Measurements from ENCODE around the gene MRAP2. TPM values are rescaled to one million over a fixed set of nuclear protein-coding genes. Genes with fewer than 3 reads are reported as not detected.

The MRAP2 gene
- polyA plus RNA-seq, 1 donor from 2014 or later, result 1.0 TPM

DNA sequence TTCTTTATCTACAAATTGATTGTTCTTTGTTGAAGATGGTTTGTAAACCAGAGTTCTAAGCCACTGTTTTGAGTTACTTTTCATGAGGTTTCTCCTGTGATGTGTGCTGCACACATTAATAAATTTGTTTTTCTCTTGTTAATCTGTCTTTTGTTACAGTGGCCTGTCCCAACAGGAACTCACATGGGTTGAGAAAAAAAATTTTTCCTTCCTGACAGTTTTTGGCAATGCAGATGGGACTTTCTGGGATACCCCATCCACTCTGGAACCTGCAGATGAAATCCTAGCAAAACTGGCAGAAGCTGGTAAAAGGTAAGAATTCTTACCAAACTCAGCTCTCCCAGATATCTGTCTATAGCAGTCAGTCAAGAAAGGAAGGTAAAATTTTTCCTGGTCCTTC is 105.7 kb downstream of the MRAP2 start:
- Histone ChIP-seq H3K4me2 (ENCODE audit: low read length) (no peak overlapping the region), H3K9me2 (ENCODE audit: insufficient read depth, low read length) (no peaks in the 10 kb centered on the region)

More for the DNA sequence above, 105.7 kb downstream of the MRAP2 start:
- no peak overlapping the region for H3K4me3 ChIP-seq (ENCODE audit: low read length)
- no peaks in the 10 kb centered on the region for H3K27me3 ChIP-seq (ENCODE audit: insufficient read depth, low read depth, low read length)
- H3K27ac ChIP-seq (ENCODE audit: low read length), result no peak overlapping the region
- H4K20me1 ChIP-seq (ENCODE audit: insufficient read depth), result no peaks in the 10 kb centered on the region
- no peak overlapping the region for H3K9ac ChIP-seq (ENCODE audit: low read length)
- H3K9me3 ChIP-seq (ENCODE audit: low read length), result no peaks in the 10 kb centered on the region
- peaks cover 4% of the 10 kb centered on the region for H3K36me3 ChIP-seq (ENCODE audit: insufficient read depth, low read length)
- no peak overlapping the region for H2AFZ ChIP-seq (ENCODE audit: low read depth, low read length)
- H3F3A ChIP-seq (ENCODE audit: insufficient read depth, low read length, poor library complexity, severe bottlenecking), result no peaks in the 10 kb centered on the region
- H3K79me2 ChIP-seq (replicated peaks; ENCODE audit: insufficient read depth, low read length), result no peaks in the 10 kb centered on the region
- TF ChIP-seq, protein P1, sequence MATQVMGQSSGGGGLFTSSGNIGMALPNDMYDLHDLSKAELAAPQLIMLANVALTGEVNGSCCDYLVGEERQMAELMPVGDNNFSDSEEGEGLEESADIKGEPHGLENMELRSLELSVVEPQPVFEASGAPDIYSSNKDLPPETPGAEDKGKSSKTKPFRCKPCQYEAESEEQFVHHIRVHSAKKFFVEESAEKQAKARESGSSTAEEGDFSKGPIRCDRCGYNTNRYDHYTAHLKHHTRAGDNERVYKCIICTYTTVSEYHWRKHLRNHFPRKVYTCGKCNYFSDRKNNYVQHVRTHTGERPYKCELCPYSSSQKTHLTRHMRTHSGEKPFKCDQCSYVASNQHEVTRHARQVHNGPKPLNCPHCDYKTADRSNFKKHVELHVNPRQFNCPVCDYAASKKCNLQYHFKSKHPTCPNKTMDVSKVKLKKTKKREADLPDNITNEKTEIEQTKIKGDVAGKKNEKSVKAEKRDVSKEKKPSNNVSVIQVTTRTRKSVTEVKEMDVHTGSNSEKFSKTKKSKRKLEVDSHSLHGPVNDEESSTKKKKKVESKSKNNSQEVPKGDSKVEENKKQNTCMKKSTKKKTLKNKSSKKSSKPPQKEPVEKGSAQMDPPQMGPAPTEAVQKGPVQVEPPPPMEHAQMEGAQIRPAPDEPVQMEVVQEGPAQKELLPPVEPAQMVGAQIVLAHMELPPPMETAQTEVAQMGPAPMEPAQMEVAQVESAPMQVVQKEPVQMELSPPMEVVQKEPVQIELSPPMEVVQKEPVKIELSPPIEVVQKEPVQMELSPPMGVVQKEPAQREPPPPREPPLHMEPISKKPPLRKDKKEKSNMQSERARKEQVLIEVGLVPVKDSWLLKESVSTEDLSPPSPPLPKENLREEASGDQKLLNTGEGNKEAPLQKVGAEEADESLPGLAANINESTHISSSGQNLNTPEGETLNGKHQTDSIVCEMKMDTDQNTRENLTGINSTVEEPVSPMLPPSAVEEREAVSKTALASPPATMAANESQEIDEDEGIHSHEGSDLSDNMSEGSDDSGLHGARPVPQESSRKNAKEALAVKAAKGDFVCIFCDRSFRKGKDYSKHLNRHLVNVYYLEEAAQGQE (IDR thresholded peaks at IDR 0.05; ENCODE audit: borderline replicate concordance), result no peak
- TF ChIP-seq SMC3 (conservative IDR thresholded peaks at IDR 0.05; ENCODE audit: poor library complexity) (no peak), EZH2 (IDR thresholded peaks at IDR 0.05; ENCODE audit: borderline replicate concordance, insufficient read depth, low read length, poor library complexity, severe bottlenecking) (no peak), EP300 (conservative IDR thresholded peaks at IDR 0.05; ENCODE audit: poor library complexity, severe bottlenecking) (no peak), POLR2AphosphoS5 (IDR thresholded peaks at IDR 0.05) (no peak), MXI1 (conservative IDR thresholded peaks at IDR 0.05; ENCODE audit: poor library complexity, severe bottlenecking) (no peak), TAF1 (IDR thresholded peaks at IDR 0.05; ENCODE audit: low read depth) (no peak), RAD21 (conservative IDR thresholded peaks at IDR 0.05) (no peak)
- TF ChIP-seq, protein P2, sequence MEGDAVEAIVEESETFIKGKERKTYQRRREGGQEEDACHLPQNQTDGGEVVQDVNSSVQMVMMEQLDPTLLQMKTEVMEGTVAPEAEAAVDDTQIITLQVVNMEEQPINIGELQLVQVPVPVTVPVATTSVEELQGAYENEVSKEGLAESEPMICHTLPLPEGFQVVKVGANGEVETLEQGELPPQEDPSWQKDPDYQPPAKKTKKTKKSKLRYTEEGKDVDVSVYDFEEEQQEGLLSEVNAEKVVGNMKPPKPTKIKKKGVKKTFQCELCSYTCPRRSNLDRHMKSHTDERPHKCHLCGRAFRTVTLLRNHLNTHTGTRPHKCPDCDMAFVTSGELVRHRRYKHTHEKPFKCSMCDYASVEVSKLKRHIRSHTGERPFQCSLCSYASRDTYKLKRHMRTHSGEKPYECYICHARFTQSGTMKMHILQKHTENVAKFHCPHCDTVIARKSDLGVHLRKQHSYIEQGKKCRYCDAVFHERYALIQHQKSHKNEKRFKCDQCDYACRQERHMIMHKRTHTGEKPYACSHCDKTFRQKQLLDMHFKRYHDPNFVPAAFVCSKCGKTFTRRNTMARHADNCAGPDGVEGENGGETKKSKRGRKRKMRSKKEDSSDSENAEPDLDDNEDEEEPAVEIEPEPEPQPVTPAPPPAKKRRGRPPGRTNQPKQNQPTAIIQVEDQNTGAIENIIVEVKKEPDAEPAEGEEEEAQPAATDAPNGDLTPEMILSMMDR (IDR thresholded peaks at IDR 0.05; ENCODE audit: poor library complexity, severe bottlenecking), result no peak

Other genes starting within 250 kb of the MRAP2 start
- 3.5 and 5.0 TPM in 2 replicates for gene RIPPLY2, start 180.4 kb upstream of the MRAP2 start, polyA plus RNA-seq
- gene CYB5R4, start 174.1 kb upstream of the MRAP2 start, polyA plus RNA-seq, result 13.5 and 18.0 TPM in 2 replicates
- gene CEP162, start 193.9 kb downstream of the MRAP2 start, polyA plus RNA-seq, result 10.9 and 19.3 TPM in 2 replicates

All from neural cell (in vitro differentiated cells).